ENCODE results near the gene LY6G6C. TPM values are rescaled to one million over a fixed set of nuclear protein-coding genes. Genes with fewer than 3 reads are reported as not detected.

LY6G6C gene
- total and polyA plus RNA-seq, 2 of the 4 experiments (the other 2 are of a cell fraction): not detected

GRCh38 chr6:31725502-31726350 is 4.2 kb upstream of the LY6G6C start:
- Histone ChIP-seq H3K4ac (ENCODE audit: low read depth, low read length) (no peak overlapping the region), H3K23ac (ENCODE audit: low read depth, low read length) (no peak overlapping the region), H3K36me3 (ENCODE audit: control insufficient read depth, insufficient read depth, low read length) (peaks cover 23% of the 10 kb centered on the region), H2BK5ac (ENCODE audit: low read depth, low read length, poor library complexity, severe bottlenecking) (no peak overlapping the region), H3K14ac (replicated peaks; ENCODE audit: low read depth, low read length) (no peak overlapping the region), H4K20me1 (ENCODE audit: insufficient read depth, low read length) (peaks cover 10% of the 10 kb centered on the region), H4K5ac (ENCODE audit: low read depth, low read length) (no peak overlapping the region), H4K8ac (ENCODE audit: low read depth in 2 of 2, low read length in 2 of 2) (no peak overlapping the region), H3K18ac (ENCODE audit: low read depth, low read length) (no peak overlapping the region), H3K27ac (ENCODE audit: insufficient read depth, low read length) (no peak overlapping the region), H3K9me3 (ENCODE audit: control insufficient read depth, insufficient read depth, low read length) (no peaks in the 10 kb centered on the region), H2BK15ac (ENCODE audit: low read depth, low read length) (no peak overlapping the region), H3K4me3 (ENCODE audit: insufficient read depth, low read depth, low read length) (no peak overlapping the region), H3K27me3 (ENCODE audit: control insufficient read depth, insufficient read depth, low read length) (no peaks in the 10 kb centered on the region; the same call in 1 of the 2 replicates), H3K56ac (ENCODE audit: extremely low read depth, insufficient read depth, low read length) (no peak overlapping the region), H3K9me1 (ENCODE audit: insufficient read depth, low read length) (no peaks in the 10 kb centered on the region), H2AK9ac (replicated peaks; ENCODE audit: low read depth, low read length, poor library complexity) (no peak overlapping the region), H2BK20ac (ENCODE audit: low read depth, low read length) (no peak overlapping the region), H2BK120ac (ENCODE audit: low read depth, low read length) (no peak overlapping the region), H3K4me2 (ENCODE audit: low read depth, low read length) (no peak overlapping the region), H2AFZ (replicated peaks; ENCODE audit: low read length, poor library complexity) (no peak overlapping the region), H2AK5ac (ENCODE audit: low read depth, low read length) (no peak overlapping the region), H4K91ac (ENCODE audit: insufficient read depth, low read depth, low read length) (no peak overlapping the region), H3K79me1 (ENCODE audit: low read depth in 1 of 2, low read length in 2 of 2) (peaks cover 0 to 24% of the 10 kb centered on the region in 2 experiments; a peak in 2 of 4 replicates), H3K4me1 (ENCODE audit: control insufficient read depth, insufficient read depth, low read length) (peaks cover 3% of the 10 kb centered on the region), H3K9ac (ENCODE audit: low read depth, low read length) (no peak overlapping the region)
- CTCF ChIA-PET: no interaction called here
- BruUV-seq (replicated peaks): no TSS peak
- WGBS, 2 experiments (ENCODE audit: extremely low coverage in 2 of 2, insufficient read length in 1 of 2): 95% methylated on average over 5 of the region's 12 CpGs; no CpG with 5 or more reads in 1 of the 2 experiments
- POLR2A ChIA-PET (ENCODE audit: unreplicated experiment): interaction anchor here (0.6 kb wide), 1 partner anchor 41 kb away, joined by 4 read pairs; no protein-coding TSS in a partner anchor
- dilution Hi-C loops (cut with HindIII; ENCODE audit: low sequenced_read_pairs, unreplicated experiment) (no loop called here), in situ Hi-C loops (cut with MboI; ENCODE audit: low sequenced_read_pairs) (no loop called here), intact Hi-C loops (cut with micrococcal nuclease) (no loop called here)
- DNase-seq (no peak), ATAC-seq (ENCODE audit: low read depth) (no peak)
- TF ChIP-seq USF2 (IDR thresholded peaks at IDR 0.05; ENCODE audit: low read depth, low read length) (no peak), RAD21 (IDR thresholded peaks at IDR 0.05; ENCODE audit: low read length) (no peak), POLR2A (IDR thresholded peaks at IDR 0.05; ENCODE audit: low read depth, low read length) (no peak), BHLHE40 (IDR thresholded peaks at IDR 0.05; ENCODE audit: low read depth, low read length) (no peak), RFX5 (IDR thresholded peaks at IDR 0.05; ENCODE audit: low read depth, low read length) (no peak), MAZ (IDR thresholded peaks at IDR 0.05; ENCODE audit: borderline replicate concordance, low read depth, low read length) (no peak), SMC3 (IDR thresholded peaks at IDR 0.05; ENCODE audit: low read depth, low read length) (no peak)
